K562 (cell line): ENCODE data around the gene METTL25B. TPM values are rescaled to one million over a fixed set of nuclear protein-coding genes. Genes with fewer than 3 reads are reported as not detected.

Source experiments
- AFF4 ChIP-seq: sonication (generic); formaldehyde crosslinking; IDR thresholded peaks from 2 replicates; pipeline ENCODE4 v1.8.0; 2023; ENCODE audit warnings: mild to moderate bottlenecking, missing genetic modification reagents
- ELF1 ChIP-seq: fragments of 200-800 bp; sonication (Bioruptor generic); IDR thresholded peaks from 2 replicates; pipeline ENCODE4 v1.6.1; 2016; ENCODE audit warnings: missing genetic modification characterization, missing compliant biosample characterization
- FOS ChIP-seq: IDR thresholded peaks from 3 replicates; pipeline ENCODE4 v1.6.1; 2011; ENCODE audit not compliant: insufficient read length; ENCODE audit errors: extremely low read depth
- FOXM1 ChIP-seq, 2 experiments: fragments of 450-650 bp in 1 of 2; sonication (generic) in 1 of 2; formaldehyde crosslinking in 1 of 2; IDR thresholded peaks; 2 replicates each; pipeline versions ENCODE4 v1.6.1 to v1.9.0; 2017 to 2022; ENCODE audit warnings: low read depth in 2 of 2, mild to moderate bottlenecking in 2 of 2, missing genetic modification reagents in 1 of 2, moderate library complexity in 1 of 2
- FOXP1 ChIP-seq: sonication (generic); formaldehyde crosslinking; IDR thresholded peaks from 2 replicates; pipeline ENCODE4 v1.8.0; 2022; ENCODE audit warnings: mild to moderate bottlenecking, missing genetic modification reagents
- KAT7 ChIP-seq: sonication (generic); formaldehyde crosslinking; IDR thresholded peaks from 2 replicates; pipeline ENCODE4 v1.8.0; 2022; ENCODE audit warnings: missing genetic modification reagents, mild to moderate bottlenecking, borderline replicate concordance
- KAT8 ChIP-seq: fragments of 450-650 bp; IDR thresholded peaks from 2 replicates; pipeline ENCODE4 v1.6.1; 2016; ENCODE audit warnings: low read depth, mild to moderate bottlenecking
- NR4A1 ChIP-seq, 2 experiments: fragments of 250-450 bp in 1 of 2; fragments of 450-650 bp in 1 of 2; sonication (Bioruptor Pico) in 1 of 2; IDR thresholded peaks; 2 replicates each; pipeline versions ENCODE4 v1.4.0 to v1.6.1; 2016 to 2020; ENCODE audit warnings: mild to moderate bottlenecking in 2 of 2, missing compliant biosample characterization in 1 of 2, missing genetic modification characterization in 1 of 2, moderate library complexity in 1 of 2
- SMAD2 ChIP-seq: fragments of 150-350 bp; IDR thresholded peaks from 2 replicates; pipeline ENCODE4 v1.6.1; 2014; ENCODE audit warnings: low read depth, mild to moderate bottlenecking, low read length
- SMARCC2 ChIP-seq: fragments of 450-650 bp; IDR thresholded peaks from 2 replicates; pipeline ENCODE4 v1.6.1; 2017; ENCODE audit warnings: antibody characterized with exemption, moderate library complexity, mild to moderate bottlenecking, low read depth
- SOX6 ChIP-seq: fragments of 450-650 bp; IDR thresholded peaks from 2 replicates; pipeline ENCODE4 v1.6.1; 2014; ENCODE audit warnings: mild to moderate bottlenecking
- SP1 ChIP-seq: sonication (generic); formaldehyde crosslinking; IDR thresholded peaks from 2 replicates; pipeline ENCODE4 v1.8.1; 2022; ENCODE audit warnings: mild to moderate bottlenecking, missing genetic modification reagents
- ZBTB40 ChIP-seq, 2 experiments: fragments of 450-650 bp in 1 of 2; sonication (generic) in 1 of 2; formaldehyde crosslinking in 1 of 2; IDR thresholded peaks; 2 replicates each; pipeline versions ENCODE4 v1.7.1 to v1.9.0; 2016 to 2022; ENCODE audit warnings: inconsistent platforms in 1 of 2, mild to moderate bottlenecking in 1 of 2, missing genetic modification reagents in 1 of 2
- ZNF445 ChIP-seq: fragments of 250-450 bp; sonication (Bioruptor Pico); IDR thresholded peaks from 2 replicates; pipeline ENCODE4 v1.4.0; 2020; ENCODE audit warnings: low read depth, mild to moderate bottlenecking, moderate library complexity
- polyA plus RNA-seq, 8 experiments: library from polyadenylated mRNA; depleted of rRNA in 4 of 8; stranded (reverse) in 5 of 8; unstranded in 3 of 8; fragments of >200 nt; fragmentation: Nextera tagmentation in 2 of 8; fragmentation: Illumina TruSeq in 1 of 8; extraction: Ambion mirVana in 2 of 8; extraction: Trizol in 1 of 8; gene quantifications; 2 replicates each; pipeline versions ENCODE4 v1.2.1 to v1.2.3, GENCODE V29; 2011 to 2014; ENCODE audit warnings: inconsistent platforms in 1 of 8, missing spikeins in 1 of 8
- total RNA-seq, 7 experiments: library from RNA; depleted of rRNA in 6 of 7; stranded (reverse); fragments of >200 nt in 6 of 7; fragmentation: Illumina TruSeq in 2 of 7; extraction: Trizol in 2 of 7; gene quantifications; 2 replicates each; pipeline versions ENCODE4 v1.2.1 to v1.2.3, GENCODE V29; 2011 to 2021; ENCODE audit warnings: low replicate concordance in 1 of 7

Gene METTL25B
- total and polyA plus RNA-seq, 9 of the 15 experiments (the other 6 are each of a cell fraction or from before 2014, with no cell fraction given) = 7.7 to 48.3 (median 33.1) TPM

- TF ChIP-seq AFF4 (CRISPR knock-in tag) (0 out of 2 replicates have a peak, but pooled peaks have one; percentile 55), FOS (no peak), FOXM1 (IDR thresholded peaks at IDR 0.05; ENCODE audit: low read depth) (no peak), FOXM1 (CRISPR knock-in tag; IDR thresholded peaks at IDR 0.05; ENCODE audit: low read depth) (no peak), SP1 (CRISPR knock-in tag) (no peak), NR4A1 (CRISPR knock-in tag; IDR thresholded peaks at IDR 0.05) (no peak), NR4A1 (tag; IDR thresholded peaks at IDR 0.05) (no peak), KAT7 (CRISPR knock-in tag) (peak; percentile 84; the same call in 1 of the 2 replicates), ZNF445 (CRISPR knock-in tag) (no peak), SMAD2 (no peak), ELF1 (tag) (no peak), SOX6 (no peak), SMARCC2 (no peak), ZBTB40 (IDR thresholded peaks at IDR 0.05) (no peak), ZBTB40 (CRISPR knock-in tag; IDR thresholded peaks at IDR 0.05) (no peak), KAT8 (no peak), FOXP1 (CRISPR knock-in tag) (no peak)
These were observed 40.5 kb downstream of the METTL25B start (continued) for GRCh38 chr1:156768610-156769295.
